GM23338 (cell line): ENCODE measurements around the gene ZNF326. TPM values are rescaled to one million over a fixed set of nuclear protein-coding genes. Genes with fewer than 3 reads are reported as not detected.

Experiments
- ATAC-seq: fragments of 200-7000 bp; cut with Tn5 transposase; 3 replicates; pipeline ENCODE4 v1.9.1; 2020
- DNase-seq: peaks from one replicate; pipeline ENCODE4 v3.0.0-alpha.2; 2015; ENCODE audit warnings: low spot score
- H2AFZ ChIP-seq: fragments of 200-600 bp; sonication (generic); 2 replicates; pipeline ENCODE4 v1.8.0; 2016; ENCODE audit warnings: antibody characterized with exemption, mild to moderate bottlenecking, moderate library complexity
- H3F3A ChIP-seq: fragments of 200-600 bp; sonication (generic); replicated peaks from 2 replicates; pipeline ENCODE4 v1.8.0; 2017; ENCODE audit warnings: antibody characterized with exemption, mixed run types, low read depth
- H3K27ac ChIP-seq: fragments of 200-600 bp; sonication (generic); 2 replicates; pipeline ENCODE4 v1.6.1; 2016; ENCODE audit warnings: low read depth
- H3K27me3 ChIP-seq: fragments of 200-600 bp; sonication (generic); 2 replicates; pipeline ENCODE4 v1.8.0; 2016; ENCODE audit warnings: mild to moderate bottlenecking, mixed run types, moderate library complexity; ENCODE audit not compliant: insufficient read depth
- H3K36me3 ChIP-seq: fragments of 200-600 bp; sonication (generic); 2 replicates; pipeline ENCODE4 v1.8.0; 2016; ENCODE audit warnings: mild to moderate bottlenecking; ENCODE audit not compliant: insufficient read depth
- H3K4me1 ChIP-seq: fragments of 200-600 bp; sonication (generic); 2 replicates; pipeline ENCODE4 v1.8.0; 2016; ENCODE audit warnings: mild to moderate bottlenecking, moderate library complexity; ENCODE audit not compliant: insufficient read depth
- H3K4me2 ChIP-seq: fragments of 200-600 bp; sonication (generic); 2 replicates; pipeline ENCODE4 v1.7.1; 2017; ENCODE audit warnings: mixed run types
- H3K4me3 ChIP-seq: fragments of 200-600 bp; sonication (generic); 2 replicates; pipeline ENCODE4 v1.6.1; 2016; ENCODE audit warnings: mixed run types
- H3K79me2 ChIP-seq: fragments of 200-600 bp; sonication (generic); replicated peaks from 2 replicates; pipeline ENCODE4 v1.8.0; 2017; ENCODE audit warnings: mild to moderate bottlenecking; ENCODE audit not compliant: insufficient read depth
- H3K9me2 ChIP-seq: fragments of 200-600 bp; sonication (generic); 2 replicates; pipeline ENCODE4 v1.8.0; 2017; ENCODE audit not compliant: insufficient read depth
- H4K20me1 ChIP-seq: fragments of 200-600 bp; sonication (generic); replicated peaks from 2 replicates; pipeline ENCODE4 v1.8.0; 2017; ENCODE audit warnings: mild to moderate bottlenecking; ENCODE audit not compliant: insufficient read depth
- H3K27ac Mint-ChIP-seq: 2 replicates; pipeline ENCODE4 v1.8.0; 2020; ENCODE audit warnings: inconsistent platforms, mild to moderate bottlenecking, moderate library complexity, mixed read lengths
- H3K27me3 Mint-ChIP-seq: 3 replicates; pipeline ENCODE4 v1.8.0; 2022; ENCODE audit warnings: low read depth, mild to moderate bottlenecking, moderate library complexity, mixed read lengths, inconsistent platforms; ENCODE audit not compliant: insufficient read depth, poor library complexity
- H3K36me3 Mint-ChIP-seq: 3 replicates; pipeline ENCODE4 v1.8.0; 2021; ENCODE audit warnings: low read depth, mild to moderate bottlenecking, inconsistent platforms, moderate library complexity, mixed read lengths
- H3K4me1 Mint-ChIP-seq: 3 replicates; pipeline ENCODE4 v1.8.0; 2020; ENCODE audit warnings: mild to moderate bottlenecking, inconsistent platforms, mixed read lengths
- H3K4me3 Mint-ChIP-seq: 3 replicates; pipeline ENCODE4 v1.8.0; 2021; ENCODE audit warnings: moderate library complexity, mild to moderate bottlenecking, inconsistent platforms, mixed read lengths
- H3K9me3 Mint-ChIP-seq: 3 replicates; pipeline ENCODE4 v1.8.0; 2020; ENCODE audit warnings: moderate library complexity, mild to moderate bottlenecking, inconsistent platforms, mixed read lengths
- CREB1 ChIP-seq: fragments of 250-450 bp; sonication (Bioruptor Pico); IDR thresholded peaks from 2 replicates; pipeline ENCODE4 v1.5.0; 2020; ENCODE audit warnings: low read depth, mild to moderate bottlenecking, moderate library complexity
- CTCF ChIP-seq, 2 experiments: fragments of 200-600 bp in 1 of 2; sonication (generic) in 1 of 2; conservative IDR thresholded peaks; 2 replicates each; pipeline versions ENCODE4 v1.5.1 to v1.6.1; 2016 to 2017; ENCODE audit warnings: antibody characterized with exemption in 2 of 2, low read depth in 2 of 2, mild to moderate bottlenecking in 2 of 2, moderate library complexity in 1 of 2
- ETS1 ChIP-seq: IDR thresholded peaks from 2 replicates; pipeline ENCODE4 v1.6.1; 2016; ENCODE audit warnings: antibody characterized with exemption
- EZH2 ChIP-seq: fragments of 200-600 bp; sonication (generic); IDR thresholded peaks from one replicate; pipeline ENCODE4 v1.8.0; 2017; ENCODE audit warnings: antibody characterized with exemption, mild to moderate bottlenecking, low read depth; ENCODE audit not compliant: unreplicated experiment
- EZH2phosphoT487 ChIP-seq: fragments of 200-600 bp; sonication (generic); IDR thresholded peaks from one replicate; pipeline ENCODE4 v1.8.1; 2018; ENCODE audit warnings: antibody characterized with exemption; ENCODE audit not compliant: unreplicated experiment
- JUNB ChIP-seq: IDR thresholded peaks from one replicate; pipeline ENCODE4 v1.6.1; 2016; ENCODE audit warnings: antibody characterized with exemption; ENCODE audit not compliant: unreplicated experiment
- NANOG ChIP-seq: IDR thresholded peaks from 2 replicates; pipeline ENCODE4 v1.6.1; 2016; ENCODE audit warnings: antibody characterized with exemption, borderline replicate concordance
- POLR2AphosphoS5 ChIP-seq: IDR thresholded peaks from 2 replicates; pipeline ENCODE4 v1.6.1; 2016; ENCODE audit warnings: antibody characterized with exemption, low read depth
- REST ChIP-seq: IDR thresholded peaks from one replicate; pipeline ENCODE4 v1.6.1; 2018; ENCODE audit warnings: antibody characterized with exemption; ENCODE audit not compliant: unreplicated experiment
- STAT1 ChIP-seq: IDR thresholded peaks from one replicate; pipeline ENCODE4 v1.6.1; 2016; ENCODE audit warnings: antibody characterized with exemption; ENCODE audit not compliant: unreplicated experiment
- ZNF114 ChIP-seq: fragments of 250-450 bp; sonication (Bioruptor Pico); IDR thresholded peaks from 2 replicates; pipeline ENCODE4 v1.5.0; 2020; ENCODE audit warnings: mild to moderate bottlenecking, moderate library complexity
- ZNF331 ChIP-seq: fragments of 250-450 bp; sonication (Bioruptor Pico); IDR thresholded peaks from 2 replicates; pipeline ENCODE4 v1.5.0; 2020; ENCODE audit warnings: low read depth, mild to moderate bottlenecking, moderate library complexity
- ZNF462 ChIP-seq: fragments of 250-450 bp; sonication (Bioruptor Pico); IDR thresholded peaks from 2 replicates; pipeline ENCODE4 v1.5.0; 2020; ENCODE audit warnings: mild to moderate bottlenecking, moderate library complexity
- polyA plus RNA-seq: library from polyadenylated mRNA; unstranded; fragments of >200 nt; fragmentation: Nextera tagmentation; extraction: Ambion mirVana; gene quantifications from 2 replicates; pipeline ENCODE4 v1.2.1, GENCODE V29; 2016
- total RNA-seq: library from RNA; depleted of rRNA; stranded (reverse); fragments of >200 nt; shearing (Covaris generic); gene quantifications from 2 replicates; pipeline ENCODE4 v1.2.3, GENCODE V29; 2014

Gene ZNF326
- total and polyA plus RNA-seq, 2 experiments from 2014 or later = 28.6 to 35.1 TPM

GRCh38 chr1:89978755-89979154 is 16.2 kb upstream of the ZNF326 start:
- Mint-ChIP-seq H3K27me3 (no peaks in the 10 kb centered on the region), H3K4me3 (no peak overlapping the region), H3K4me1 (peaks cover 12% of the 10 kb centered on the region; the same call in 2 of the 3 replicates), H3K27ac (no peak overlapping the region), H3K9me3 (no peaks in the 10 kb centered on the region), H3K36me3 (no peaks in the 10 kb centered on the region)
- ATAC-seq (no peak), DNase-seq (no peak)
- H3K4me2 ChIP-seq = no peak overlapping the region
- H3F3A ChIP-seq = no peaks in the 10 kb centered on the region
- H3K27me3 ChIP-seq = no peaks in the 10 kb centered on the region
- H2AFZ ChIP-seq = no peak overlapping the region
- H3K36me3 ChIP-seq = no peaks in the 10 kb centered on the region
- no peaks in the 10 kb centered on the region for H4K20me1 ChIP-seq
- no peak overlapping the region for H3K27ac ChIP-seq
- H3K4me1 ChIP-seq = peaks cover 13% of the 10 kb centered on the region
- H3K79me2 ChIP-seq = no peaks in the 10 kb centered on the region
- no peak for TF ChIP-seq REST
- TF ChIP-seq STAT1 = no peak
- TF ChIP-seq JUNB = no peak
- TF ChIP-seq EZH2 = no peak
- TF ChIP-seq EZH2phosphoT487 = no peak
- TF ChIP-seq ZNF114 = no peak
- no peak for TF ChIP-seq ZNF331 (CRISPR knock-in tag)
- no peak for TF ChIP-seq NANOG
- TF ChIP-seq ZNF462 (CRISPR knock-in tag) = no peak
- no peak for TF ChIP-seq POLR2AphosphoS5
- no peak for TF ChIP-seq CREB1 (CRISPR knock-in tag)
- no peak for TF ChIP-seq ETS1
- no peak for TF ChIP-seq CTCF (conservative IDR thresholded peaks at IDR 0.05; ENCODE audit: low read depth in 2 of 2)
- H3K9me2 ChIP-seq = no peaks in the 10 kb centered on the region; the same call in 1 of the 2 replicates
- no peak overlapping the region for H3K4me3 ChIP-seq
